Activated CD4-positive, alpha-beta T cell treated with anti-CD3 and anti-CD28 coated beads, Interleukin-2, amount 10 ng/mL, durations not matched to agents 24 days and 14 days (primary cell): ENCODE results near the gene S1PR5. TPM values are rescaled to one million over a fixed set of nuclear protein-coding genes. Genes with fewer than 3 reads are reported as not detected.

ENCODE experiments used
- total RNA-seq: library from RNA; stranded (reverse); gene quantifications from 2 replicates; pipeline ENCODE4 v1.2.3, GENCODE V29; 2022

S1PR5 gene
- total RNA-seq, 1 donor from 2014 or later = not detected

Other genes starting within 250 kb of the S1PR5 start
- gene ICAM1, start 246.3 kb downstream of the S1PR5 start, total RNA-seq = 81.5 and 82.1 TPM in 2 replicates
- gene ICAM4, start 230.5 kb downstream of the S1PR5 start, total RNA-seq = 0.71 and 0.79 TPM in 2 replicates
- gene ICAM5, start 227.5 kb downstream of the S1PR5 start, total RNA-seq = 3.0 and 3.8 TPM in 2 replicates
- 2.0 and 2.8 TPM in 2 replicates for gene ZGLP1, start 207.6 kb downstream of the S1PR5 start, total RNA-seq
- gene FDX2, start 201.4 kb downstream of the S1PR5 start, total RNA-seq = 23.9 and 24.9 TPM in 2 replicates
- gene RAVER1, start 183.9 kb downstream of the S1PR5 start, total RNA-seq = 96.1 and 108 TPM in 2 replicates
- 104 and 108 TPM in 2 replicates for gene ICAM3, start 177.8 kb downstream of the S1PR5 start, total RNA-seq
- 244 and 255 TPM in 2 replicates for gene TYK2, start 136.9 kb downstream of the S1PR5 start, total RNA-seq
- 304 and 310 TPM in 2 replicates for gene CDC37, start 113.9 kb downstream of the S1PR5 start, total RNA-seq
- 55.3 and 58.0 TPM in 2 replicates for gene PDE4A, start 96.9 kb downstream of the S1PR5 start, total RNA-seq
- 81.0 and 82.1 TPM in 2 replicates for gene KEAP1, start 14.1 kb downstream of the S1PR5 start, total RNA-seq
- gene ATG4D, start 26.5 kb upstream of the S1PR5 start, total RNA-seq = 36.7 and 40.8 TPM in 2 replicates
- 84.0 and 90.6 TPM in 2 replicates for gene KRI1, start 48.6 kb upstream of the S1PR5 start, total RNA-seq
- 41.0 and 44.2 TPM in 2 replicates for gene CDKN2D, start 51.5 kb upstream of the S1PR5 start, total RNA-seq
- not detected in 2 replicates for gene AP1M2, start 69.9 kb upstream of the S1PR5 start, total RNA-seq
- 85.5 and 98.6 TPM in 2 replicates for gene SLC44A2, start 108.1 kb upstream of the S1PR5 start, total RNA-seq
- gene ILF3, start 136.9 kb upstream of the S1PR5 start, total RNA-seq = 588 TPM in 2 replicates
- gene QTRT1, start 184.0 kb upstream of the S1PR5 start, total RNA-seq = 86.0 and 95.2 TPM in 2 replicates
- 198 and 211 TPM in 2 replicates for gene DNM2, start 200.6 kb upstream of the S1PR5 start, total RNA-seq